Esophagus squamous epithelium (tissue), 5 donors: ENCODE measurements around the gene LSM11. TPM values are rescaled to one million over a fixed set of nuclear protein-coding genes. Genes with fewer than 3 reads are reported as not detected.

Experiments
- DNase-seq: peaks from one replicate; lab custom pipeline; 2025; lab: John Stamatoyannopoulos, UW
- H3K27ac ChIP-seq, 4 donors: fragments of 200-600 bp; sonication (generic); one replicate each; pipeline ENCODE4 v1.5.1; 2016 to 2019; ENCODE audit warnings: mild to moderate bottlenecking in 1 of 4
- H3K27me3 ChIP-seq, 4 donors: fragments of 200-600 bp; sonication (generic); 1 replicate in 3 of 4; 2 replicates in 1 of 4; pipeline versions ENCODE4 v1.5.1 to v1.6.0; 2017 to 2021; ENCODE audit warnings: antibody characterized with exemption in 1 of 4
- H3K36me3 ChIP-seq, 3 donors: fragments of 200-600 bp; sonication (generic); one replicate each; pipeline ENCODE4 v1.5.1; 2016 to 2019
- H3K4me1 ChIP-seq, 3 donors: fragments of 200-600 bp; sonication (generic); one replicate each; pipeline ENCODE4 v1.5.1; 2017 to 2019
- H3K4me3 ChIP-seq, 4 donors: fragments of 200-600 bp; sonication (generic); 1 replicate in 3 of 4; 2 replicates in 1 of 4; pipeline ENCODE4 v1.5.1; 2016 to 2019; ENCODE audit warnings: mild to moderate bottlenecking in 2 of 4, moderate library complexity in 1 of 4
- H3K9me3 ChIP-seq, 3 donors: fragments of 200-600 bp; sonication (generic); one replicate each; pipeline ENCODE4 v1.5.1; 2016 to 2019
- POLR2A ChIP-seq, 4 donors: fragments of 450-650 bp; IDR thresholded peaks; one replicate each; pipeline ENCODE4 v1.6.1; 2017; ENCODE audit warnings: antibody characterized with exemption in 4 of 4, mild to moderate bottlenecking in 4 of 4, moderate library complexity in 3 of 4
- WGBS, 2 donors: methylation state at CpG; one replicate each; pipeline ENCODE4 v1.1.5; 2018; 5-methylcytosine and 5-hydroxymethylcytosine counted together
- intact Hi-C: fragments of 100-400 bp; cut with DNase I; formaldehyde crosslinking; loops from one replicate; pipeline ENCODE4 v1.15.0; 2022
- total RNA-seq, 4 donors: library from RNA; depleted of rRNA; stranded (reverse); fragments of >200 nt; gene quantifications; one replicate each; pipeline ENCODE4 v1.1.0, GENCODE V29; 2016
- TF ChIP-seq, protein P1 (sequence below), 6 experiments: fragments of 450-650 bp in 4 of 6; fragments of 200-600 bp in 2 of 6; sonication (generic) in 2 of 6; IDR thresholded peaks; one replicate each; pipeline ENCODE4 v1.5.1; 2016 to 2019; ENCODE audit warnings: antibody characterized with exemption in 6 of 6, mild to moderate bottlenecking in 4 of 6, moderate library complexity in 4 of 6
- donor health status: DM: yes; HTN: yes; CAD: no.

Gene LSM11
- total RNA-seq, 4 donors from 2014 or later, result 2.1 to 6.7 (median 3.6) TPM

DNA sequence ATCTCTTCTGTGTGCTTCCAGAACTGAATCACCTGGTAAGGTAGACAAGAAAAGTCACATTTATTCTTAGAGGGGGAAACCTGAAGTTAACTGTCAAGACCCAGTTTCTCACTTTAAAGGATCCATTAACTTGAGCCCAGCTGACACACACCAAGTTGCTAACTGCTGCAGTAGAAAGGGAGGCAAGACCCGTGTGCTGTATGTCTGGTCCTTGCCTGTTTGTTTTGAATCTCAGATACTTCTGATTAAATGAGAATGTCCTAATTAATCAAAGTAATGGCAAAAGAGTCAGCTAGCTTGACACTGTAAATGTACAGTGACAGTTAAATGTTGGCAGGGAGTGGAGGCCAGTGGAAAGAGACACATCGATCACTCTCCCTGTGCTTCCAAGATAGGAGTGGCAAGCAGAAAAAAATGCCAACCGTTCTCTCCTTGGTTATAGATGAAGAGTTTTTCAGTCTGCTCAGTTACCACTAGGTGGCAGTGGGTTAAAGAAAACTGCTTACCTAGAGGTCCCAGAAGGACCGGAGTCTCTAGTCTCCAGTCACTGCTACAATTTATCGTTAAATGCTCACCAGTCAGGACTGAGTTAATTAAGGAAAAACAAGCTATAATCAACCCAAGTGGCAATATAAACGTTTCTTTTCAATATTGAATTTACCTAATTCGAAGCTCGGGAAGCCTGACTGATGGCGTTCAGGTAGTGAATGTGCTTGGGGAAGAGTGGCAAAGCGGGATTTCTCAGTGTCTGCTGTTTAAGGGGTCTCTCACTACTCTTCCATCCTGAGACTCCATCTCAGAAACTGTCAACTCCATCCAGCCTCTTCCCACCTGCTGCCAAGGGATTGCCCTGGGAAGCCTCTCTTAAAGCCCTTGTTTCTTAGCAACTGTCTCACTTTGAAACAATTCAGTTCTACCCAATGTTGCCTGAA lies 18.4 kb downstream of the LSM11 start:
- Histone ChIP-seq H3K4me3 (no peak overlapping the region), H3K27ac (no peak overlapping the region), H3K36me3 (peaks cover 0 to 38% (median 0%) of the 10 kb centered on the region in 3 donors), H3K4me1 (peaks cover 0 to 8% (median 0%) of the 10 kb centered on the region in 3 donors), H3K27me3 (no peaks in the 10 kb centered on the region), H3K9me3 (no peaks in the 10 kb centered on the region)
- TF ChIP-seq, protein P1, sequence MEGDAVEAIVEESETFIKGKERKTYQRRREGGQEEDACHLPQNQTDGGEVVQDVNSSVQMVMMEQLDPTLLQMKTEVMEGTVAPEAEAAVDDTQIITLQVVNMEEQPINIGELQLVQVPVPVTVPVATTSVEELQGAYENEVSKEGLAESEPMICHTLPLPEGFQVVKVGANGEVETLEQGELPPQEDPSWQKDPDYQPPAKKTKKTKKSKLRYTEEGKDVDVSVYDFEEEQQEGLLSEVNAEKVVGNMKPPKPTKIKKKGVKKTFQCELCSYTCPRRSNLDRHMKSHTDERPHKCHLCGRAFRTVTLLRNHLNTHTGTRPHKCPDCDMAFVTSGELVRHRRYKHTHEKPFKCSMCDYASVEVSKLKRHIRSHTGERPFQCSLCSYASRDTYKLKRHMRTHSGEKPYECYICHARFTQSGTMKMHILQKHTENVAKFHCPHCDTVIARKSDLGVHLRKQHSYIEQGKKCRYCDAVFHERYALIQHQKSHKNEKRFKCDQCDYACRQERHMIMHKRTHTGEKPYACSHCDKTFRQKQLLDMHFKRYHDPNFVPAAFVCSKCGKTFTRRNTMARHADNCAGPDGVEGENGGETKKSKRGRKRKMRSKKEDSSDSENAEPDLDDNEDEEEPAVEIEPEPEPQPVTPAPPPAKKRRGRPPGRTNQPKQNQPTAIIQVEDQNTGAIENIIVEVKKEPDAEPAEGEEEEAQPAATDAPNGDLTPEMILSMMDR (IDR thresholded peaks at IDR 0.05), result peak; percentile 57 to 80 (median 73)
- no peak for TF ChIP-seq POLR2A (IDR thresholded peaks at IDR 0.05)
- WGBS, 2 donors, result 33 to 36% methylated on average over 10 of the region's 10 CpGs
- intact Hi-C loops, result no loop called here
- no peak for DNase-seq

DNA sequence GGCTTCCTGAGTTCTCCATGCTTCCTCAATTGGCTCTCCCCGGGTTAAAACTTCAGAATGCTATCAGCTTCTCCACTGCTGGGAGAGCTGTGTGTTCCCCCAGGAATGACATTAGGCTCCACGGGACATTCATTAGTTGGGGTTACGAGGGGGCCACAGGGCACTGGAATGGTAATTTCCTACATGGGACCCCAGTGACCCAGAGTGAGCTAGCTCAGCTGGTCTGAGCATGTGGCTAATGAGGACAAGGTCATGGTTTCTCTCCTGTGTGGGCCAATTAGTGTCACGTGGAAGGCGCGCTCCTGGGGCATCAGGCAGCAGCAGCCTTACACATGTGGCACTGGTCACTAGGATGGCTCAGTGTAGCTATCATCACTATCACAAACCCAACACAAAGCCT lies 21.0 kb downstream of the LSM11 start:
- H3K4me3 ChIP-seq, result no peak overlapping the region
- no peaks in the 10 kb centered on the region for H3K27me3 ChIP-seq
- intact Hi-C loops, result no loop called here
- H3K36me3 ChIP-seq, result peaks cover 0 to 15% (median 0%) of the 10 kb centered on the region in 3 donors
- DNase-seq, result no peak
- H3K4me1 ChIP-seq, result peaks cover 0 to 19% (median 0%) of the 10 kb centered on the region in 3 donors
- no peak overlapping the region for H3K27ac ChIP-seq
- 86 to 89% methylated on average over 3 to 6 of the region's 6 CpGs for WGBS, 2 donors
- H3K9me3 ChIP-seq, result no peaks in the 10 kb centered on the region
- no peak for TF ChIP-seq POLR2A (IDR thresholded peaks at IDR 0.05)
- TF ChIP-seq, protein P1 (IDR thresholded peaks at IDR 0.05), result no peak

DNA sequence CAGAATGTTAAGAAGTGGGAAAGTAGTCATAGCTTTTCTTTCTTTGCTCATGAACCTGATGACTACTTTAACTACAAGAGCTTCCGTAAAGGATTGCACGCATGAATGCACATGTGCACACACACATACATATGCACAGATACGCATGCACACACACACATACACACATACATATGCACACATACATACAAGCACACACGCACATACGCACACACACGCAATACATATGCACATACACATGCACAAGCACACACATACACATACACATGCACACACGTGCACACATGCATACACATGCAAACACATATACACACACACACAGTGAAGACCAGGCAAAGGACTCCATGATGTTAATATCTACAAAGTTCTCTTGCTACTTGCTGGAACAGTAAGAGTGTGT lies 22.9 kb downstream of the LSM11 start:
- 84 to 89% methylated on average over 7 of the region's 7 CpGs for WGBS, 2 donors

DNA sequence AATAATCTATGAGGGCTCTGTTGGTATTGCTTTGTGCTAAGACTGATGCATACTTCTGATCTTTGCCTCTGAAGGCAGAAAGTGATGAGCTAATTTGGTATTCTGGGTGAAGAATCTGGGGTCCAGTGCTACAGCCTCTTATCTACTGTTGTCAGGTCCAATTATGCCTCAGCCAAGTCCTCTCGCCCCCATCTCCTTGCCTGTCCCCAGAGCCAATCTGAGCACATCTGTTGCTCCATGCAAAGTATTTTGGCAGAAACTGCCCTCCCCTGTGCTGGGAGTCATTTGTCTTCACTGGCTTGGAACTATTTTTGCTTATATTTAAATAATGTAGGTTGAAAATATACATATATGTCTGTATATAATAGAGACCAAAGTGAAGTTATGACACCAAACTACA lies 23.4 kb downstream of the LSM11 start:
- DNase-seq, result no peak
- no peak overlapping the region for H3K4me3 ChIP-seq
- no peaks in the 10 kb centered on the region for H3K36me3 ChIP-seq
- no peaks in the 10 kb centered on the region for H3K9me3 ChIP-seq
- H3K27ac ChIP-seq, result no peak overlapping the region
- intact Hi-C loops, result no loop called here
- WGBS, 2 donors, result 60 to 73% methylated on average over 1 of the region's 1 CpG
- TF ChIP-seq, protein P1 (IDR thresholded peaks at IDR 0.05), result no peak
- TF ChIP-seq POLR2A (IDR thresholded peaks at IDR 0.05), result no peak
- H3K27me3 ChIP-seq, result no peaks in the 10 kb centered on the region
- peaks cover 0 to 15% (median 0%) of the 10 kb centered on the region in 3 donors for H3K4me1 ChIP-seq

More for the DNA sequence above, 22.9 kb downstream of the LSM11 start:
- Histone ChIP-seq H3K36me3 (no peaks in the 10 kb centered on the region), H3K27ac (no peak overlapping the region), H3K9me3 (no peaks in the 10 kb centered on the region), H3K4me1 (peaks cover 0 to 19% (median 0%) of the 10 kb centered on the region in 3 donors), H3K4me3 (no peak overlapping the region), H3K27me3 (no peaks in the 10 kb centered on the region)
- TF ChIP-seq POLR2A (IDR thresholded peaks at IDR 0.05), result no peak
- TF ChIP-seq, protein P1 (IDR thresholded peaks at IDR 0.05), result no peak
- intact Hi-C loops, result no loop called here
- no peak for DNase-seq

DNA sequence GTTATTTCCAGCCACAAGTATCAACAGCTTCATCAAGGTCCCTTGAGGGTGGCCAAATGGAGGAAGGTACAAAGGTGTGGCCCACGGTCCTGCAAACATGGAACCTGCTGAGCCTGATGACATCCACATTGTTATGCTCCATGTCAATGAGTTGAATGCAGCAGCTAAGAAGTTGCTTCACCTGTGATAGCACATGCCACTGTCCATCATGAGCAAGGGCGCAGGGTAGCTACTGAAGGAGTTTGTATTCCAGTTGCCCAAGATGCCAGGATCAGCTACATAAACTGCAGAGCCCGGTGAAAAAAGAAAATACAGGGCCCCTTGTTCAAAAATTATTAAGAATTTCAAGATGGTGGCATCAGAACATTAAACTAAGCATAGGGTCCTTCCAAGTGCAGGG lies 24.2 kb downstream of the LSM11 start:
- intact Hi-C loops, result no loop called here
- H3K9me3 ChIP-seq, result no peaks in the 10 kb centered on the region
- no peak for TF ChIP-seq POLR2A (IDR thresholded peaks at IDR 0.05)
- TF ChIP-seq, protein P1 (IDR thresholded peaks at IDR 0.05), result no peak
- H3K27ac ChIP-seq, result no peak overlapping the region
- H3K4me3 ChIP-seq, result no peak overlapping the region
- DNase-seq, result no peak
- 91 to 92% methylated on average over 3 of the region's 3 CpGs for WGBS, 2 donors
- H3K27me3 ChIP-seq, result no peaks in the 10 kb centered on the region
- H3K36me3 ChIP-seq, result no peaks in the 10 kb centered on the region
- H3K4me1 ChIP-seq, result peaks cover 0 to 10% (median 0%) of the 10 kb centered on the region in 3 donors
